RKO (cell line): ENCODE data around the gene C12orf60.
A peak's percentile ranks its signal among the peaks of the same experiment; 100 is the strongest.

Source experiments
- DNase-seq: peaks from one replicate; pipeline ENCODE4 v3.0.0-alpha.2; 2016; ENCODE audit warnings: low spot score

Gene C12orf60

DNA sequence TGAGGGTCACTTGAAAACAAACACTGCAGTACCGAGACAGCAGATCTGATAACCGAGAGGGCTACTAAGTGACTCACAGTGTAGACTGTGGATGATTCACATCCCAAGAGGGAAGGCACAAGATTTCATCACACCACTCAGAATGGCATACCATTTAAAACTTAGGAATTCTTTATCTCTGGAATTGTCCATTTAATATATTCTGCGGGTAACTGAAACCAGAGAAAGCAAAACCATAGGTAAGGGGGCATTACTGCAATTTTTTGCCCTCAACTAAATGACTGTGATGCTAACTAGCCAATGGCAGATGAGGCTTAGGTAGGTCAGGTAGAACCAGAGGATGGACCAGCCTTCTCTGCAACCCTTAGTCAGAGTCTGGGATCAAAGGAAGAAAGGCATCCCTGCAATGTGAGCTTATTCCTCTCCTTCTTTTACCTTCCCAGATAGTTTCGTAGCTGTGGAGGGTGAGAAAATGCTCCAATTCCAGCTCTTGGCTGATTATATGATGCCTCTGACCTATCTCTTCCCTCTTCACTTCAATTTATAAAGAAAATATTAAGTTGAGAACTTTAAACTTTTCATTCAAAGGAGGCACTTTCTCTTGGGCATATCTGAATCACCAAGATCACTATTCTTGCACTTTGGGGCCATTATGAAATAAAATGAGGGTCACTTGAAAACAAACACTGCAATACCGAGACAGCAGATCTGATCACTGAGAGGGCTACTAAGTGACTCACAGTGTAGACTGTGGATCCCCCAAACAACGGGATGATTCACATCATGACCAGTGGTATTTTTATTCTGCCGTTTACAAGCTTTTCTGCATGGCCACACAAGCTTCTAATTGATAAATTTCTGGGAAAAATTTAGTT is 33.1 kb downstream of the C12orf60 start:
- DNase-seq, result peak; percentile 87

DNA sequence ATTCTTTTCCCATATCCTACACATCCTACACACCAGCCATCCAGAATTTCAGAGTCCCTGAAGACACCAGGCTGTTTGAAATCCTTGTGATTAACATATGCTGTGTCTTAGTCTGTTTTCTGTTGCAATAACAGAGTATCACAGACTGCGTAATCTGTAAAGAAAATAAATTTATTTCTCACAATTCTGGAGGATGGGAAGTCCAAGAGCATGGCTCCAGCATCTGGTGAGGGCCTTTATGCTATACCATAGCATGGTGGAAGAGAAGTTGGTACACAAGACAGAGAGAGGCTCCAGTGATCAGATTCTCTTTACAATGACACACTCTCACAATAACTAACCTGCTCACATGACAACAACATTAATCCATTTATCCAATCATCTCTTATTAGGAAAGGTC is 35.8 kb downstream of the C12orf60 start:
- DNase-seq, result no peak

DNA sequence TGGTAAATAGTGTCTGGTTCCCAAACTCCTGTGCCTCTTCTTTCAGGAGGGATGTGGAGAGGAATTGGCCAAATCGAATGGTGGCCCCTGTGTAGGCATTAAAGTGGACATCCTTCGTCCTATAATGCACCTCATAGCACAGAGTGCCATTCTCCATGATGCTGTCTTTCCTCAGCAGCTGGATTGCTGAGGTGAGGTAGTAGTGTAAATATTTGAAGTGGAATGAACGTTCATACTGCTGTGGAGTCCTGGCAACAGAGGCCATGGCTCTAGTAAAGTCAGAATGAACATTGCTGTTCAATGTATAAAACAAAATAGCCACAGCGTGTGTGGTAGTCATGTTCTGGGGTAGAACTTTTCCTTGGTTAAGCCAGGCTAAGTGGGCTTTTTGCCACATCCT is 37.1 kb downstream of the C12orf60 start:
- DNase-seq, result no peak

DNA sequence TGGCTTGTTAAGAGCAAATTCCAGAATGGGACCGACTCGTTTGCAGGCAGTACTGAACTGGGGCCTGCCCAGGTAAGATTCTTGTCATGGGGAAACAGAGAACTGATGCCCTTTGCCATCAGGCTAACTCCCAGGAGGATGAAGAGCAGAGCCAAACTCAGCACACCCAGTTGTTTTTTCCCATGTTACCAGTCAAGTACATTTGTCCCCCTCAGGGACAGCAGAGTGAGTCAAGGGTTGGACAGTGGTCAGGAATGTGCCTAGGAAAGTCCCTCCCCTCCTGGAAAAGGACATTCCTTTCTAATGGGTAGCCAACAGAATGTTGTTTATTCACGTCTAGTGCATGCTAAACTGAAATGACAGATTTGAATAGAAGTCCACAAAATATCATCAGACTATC is 38.3 kb downstream of the C12orf60 start:
- no peak for DNase-seq

DNA sequence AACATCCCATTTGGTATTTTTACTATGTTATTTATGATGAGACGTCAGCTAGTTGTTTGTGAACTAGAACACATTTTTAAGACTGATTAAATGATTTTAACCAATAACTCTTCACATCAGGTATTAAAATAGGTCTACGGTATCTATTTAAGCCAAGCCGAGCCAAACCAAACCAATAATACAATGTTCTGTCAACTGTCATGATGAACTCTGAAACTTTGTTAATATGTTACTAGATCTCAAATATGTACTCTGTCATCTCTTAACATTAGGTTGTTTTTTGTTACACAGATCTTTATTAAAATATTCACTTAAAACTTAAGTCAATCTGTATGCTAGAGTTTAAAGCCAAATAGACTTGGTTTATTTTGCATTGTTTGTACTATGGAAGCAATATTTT is 38.8 kb downstream of the C12orf60 start:
- no peak for DNase-seq

DNA sequence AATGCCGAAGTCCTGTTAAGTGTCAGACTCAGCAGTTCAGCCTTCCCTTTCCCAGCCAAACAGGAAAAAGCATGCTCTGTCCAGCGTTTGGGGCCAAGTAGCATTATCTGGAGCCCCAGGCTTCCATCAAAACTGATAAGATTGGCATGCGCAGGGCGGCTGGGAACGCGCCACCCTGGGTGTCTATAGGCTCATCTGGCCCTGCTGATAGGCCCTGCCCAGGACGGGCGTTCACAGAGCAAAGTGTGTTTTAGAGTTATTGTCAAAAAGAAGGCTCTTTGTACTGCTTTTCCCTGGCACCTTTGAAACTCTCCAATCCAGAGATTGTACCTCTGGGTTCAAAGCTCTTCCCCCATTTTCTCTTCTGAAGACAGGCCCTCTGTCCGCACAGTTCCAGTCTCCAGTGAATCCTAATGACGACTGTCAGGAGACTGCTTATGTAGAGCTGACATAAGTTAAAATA is 40.0 kb downstream of the C12orf60 start, which contains the start of gene ART4:
TSS of gene ART4 (minus strand) at position 102 of the 463 bp plus-strand sequence. CDS start 413 bp downstream, outside the sequence.
- no peak for DNase-seq

DNA sequence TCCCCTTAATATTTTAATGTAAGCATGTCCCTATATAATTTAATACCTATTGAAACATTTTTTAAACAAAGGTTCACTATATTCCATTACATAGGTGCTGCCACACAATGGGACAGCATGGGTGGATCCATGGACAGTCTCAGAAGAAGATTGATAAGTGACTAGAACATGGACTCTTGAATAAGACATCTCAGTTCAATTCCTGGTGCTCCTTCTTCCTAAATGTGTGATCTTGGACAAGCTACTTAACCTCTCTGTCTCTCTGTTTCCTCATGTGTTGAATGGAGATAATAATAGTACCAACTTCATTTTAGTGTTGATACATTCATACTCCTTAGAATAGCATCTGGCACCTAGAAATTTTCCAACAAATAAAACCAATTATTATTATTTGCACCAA is 40.9 kb downstream of the C12orf60 start:
- DNase-seq, result no peak

DNA sequence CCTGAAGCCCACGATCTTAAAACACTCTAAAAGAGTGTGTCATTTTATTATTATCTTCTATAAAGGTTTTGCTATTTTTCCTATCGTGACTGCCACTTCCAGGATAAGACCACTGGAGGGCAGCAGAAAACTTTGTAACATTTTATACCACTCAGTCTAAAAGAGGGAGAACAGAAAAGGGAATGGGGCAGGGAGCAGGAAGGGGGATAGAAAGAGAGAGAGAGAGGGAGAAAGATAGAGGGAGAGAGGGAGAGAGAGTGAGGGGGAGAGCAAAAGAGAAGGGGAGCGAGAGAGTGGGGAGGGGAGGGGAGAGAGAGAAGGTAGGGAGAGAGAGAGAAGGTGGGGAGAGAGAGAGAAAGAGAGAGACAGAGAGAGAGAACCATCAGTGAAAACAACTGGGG is 41.9 kb downstream of the C12orf60 start:
- peak; percentile 62 for DNase-seq

DNA sequence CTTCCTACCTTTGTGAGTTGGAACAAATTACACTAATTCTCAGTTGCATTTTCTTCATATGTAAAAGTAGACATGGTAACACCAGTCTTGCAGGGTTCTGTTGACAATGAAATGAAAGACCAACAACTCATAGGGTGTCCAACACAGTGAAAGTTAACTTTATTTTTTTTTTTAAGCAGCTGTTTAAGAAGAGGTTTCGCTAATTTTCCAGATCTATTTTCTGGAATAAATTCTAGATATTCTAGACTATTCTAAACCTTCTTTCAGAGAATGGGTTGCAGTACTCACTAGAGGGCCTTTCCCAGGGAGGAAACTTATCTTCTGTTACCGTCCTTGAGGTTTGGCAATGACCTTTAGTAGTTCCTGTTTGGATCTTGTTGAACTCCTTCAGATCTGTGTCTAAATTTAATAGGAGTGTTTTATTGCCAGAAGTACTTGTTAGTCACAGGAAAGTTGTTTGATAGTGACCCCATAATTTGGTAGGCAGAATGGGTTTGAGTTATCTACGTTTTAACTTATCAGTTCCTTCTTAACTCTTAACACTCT is 42.6 kb downstream of the C12orf60 start:
- no peak for DNase-seq

DNA sequence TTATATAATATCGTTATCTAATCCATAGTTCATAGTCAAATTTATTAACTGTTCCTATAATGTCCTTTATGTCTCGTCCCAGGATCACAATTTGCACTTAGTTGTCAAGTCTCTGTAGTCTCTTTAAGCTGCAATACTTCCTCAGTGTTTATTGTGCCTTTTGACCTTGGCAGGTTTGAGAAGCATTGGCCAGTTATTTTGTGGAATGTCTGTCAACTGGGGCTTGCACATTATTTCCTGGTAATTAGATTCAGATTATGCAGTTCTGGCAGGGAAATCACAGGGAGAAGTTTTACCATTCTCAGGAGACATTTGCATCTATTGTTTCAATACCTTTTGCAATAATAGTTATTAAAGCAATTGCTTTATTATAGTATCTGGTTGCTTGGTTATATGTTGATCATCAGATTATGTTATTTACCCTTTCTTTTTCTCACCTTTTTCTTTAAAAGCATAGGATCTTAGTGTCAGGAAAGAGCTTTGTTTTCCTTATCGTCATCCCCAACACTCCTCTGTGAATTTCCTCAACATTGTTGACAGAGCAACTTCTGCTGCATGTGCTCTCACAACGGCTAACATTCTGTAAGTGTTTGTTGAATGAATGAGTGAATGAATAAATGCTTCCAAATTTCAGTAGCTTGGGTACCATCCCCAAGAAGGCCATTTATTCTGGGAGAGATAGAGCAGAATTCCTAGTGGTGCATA is 43.6 kb downstream of the C12orf60 start:
- DNase-seq, result no peak

DNA sequence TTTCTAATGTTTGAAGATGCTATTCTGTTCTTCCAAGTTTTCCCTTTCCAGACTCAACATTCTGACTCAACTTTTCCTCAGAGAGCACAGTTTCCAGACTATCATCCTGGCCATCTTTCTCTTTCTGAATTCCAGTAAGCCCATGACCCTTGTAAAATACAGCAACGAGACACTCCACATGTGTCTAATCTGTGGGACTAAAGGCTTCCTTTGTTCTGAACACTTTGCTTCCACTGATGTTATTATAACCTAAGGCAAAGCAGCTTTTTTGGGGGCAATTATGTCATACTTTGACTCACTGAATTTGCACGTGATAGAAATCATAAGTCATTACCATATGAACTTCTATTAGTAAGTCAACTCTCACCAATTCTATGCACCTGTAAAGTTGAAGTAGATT is 46.2 kb downstream of the C12orf60 start:
- DNase-seq, result no peak

DNA sequence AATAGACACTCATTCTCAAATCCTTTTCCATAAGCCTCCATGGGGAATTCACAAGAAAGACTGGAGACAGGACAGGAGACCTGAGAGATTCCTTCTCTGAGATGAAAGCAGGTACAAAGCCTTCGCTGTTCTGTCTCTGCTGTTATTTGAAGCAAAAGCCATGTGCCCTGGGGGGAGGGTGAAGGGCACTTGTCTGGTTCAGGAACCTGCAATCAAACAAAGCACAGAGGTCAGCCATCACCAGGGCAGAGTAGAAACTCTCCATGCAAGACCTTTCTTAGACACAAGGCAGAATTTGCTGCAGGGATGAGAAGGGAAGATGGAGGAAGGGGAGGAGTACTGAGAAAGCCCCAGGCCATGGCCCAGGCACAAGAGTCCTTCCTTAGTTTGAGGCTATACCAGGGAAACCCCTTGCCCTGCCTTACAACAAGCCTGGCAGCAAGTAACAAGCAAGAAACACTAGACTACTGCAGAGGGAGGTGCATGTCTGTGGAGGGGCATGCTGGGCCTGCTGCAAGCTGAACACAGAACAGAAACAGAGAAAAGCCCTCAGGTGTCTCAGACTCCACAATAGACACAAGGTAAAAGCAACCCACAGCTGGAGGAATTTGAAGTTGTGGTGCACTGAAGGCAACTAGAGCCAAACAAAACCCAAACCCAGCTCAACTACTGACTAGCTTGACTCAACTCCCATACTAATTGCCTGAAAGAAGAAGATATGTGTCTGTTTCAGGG is 47.6 kb downstream of the C12orf60 start:
- DNase-seq, result no peak

DNA sequence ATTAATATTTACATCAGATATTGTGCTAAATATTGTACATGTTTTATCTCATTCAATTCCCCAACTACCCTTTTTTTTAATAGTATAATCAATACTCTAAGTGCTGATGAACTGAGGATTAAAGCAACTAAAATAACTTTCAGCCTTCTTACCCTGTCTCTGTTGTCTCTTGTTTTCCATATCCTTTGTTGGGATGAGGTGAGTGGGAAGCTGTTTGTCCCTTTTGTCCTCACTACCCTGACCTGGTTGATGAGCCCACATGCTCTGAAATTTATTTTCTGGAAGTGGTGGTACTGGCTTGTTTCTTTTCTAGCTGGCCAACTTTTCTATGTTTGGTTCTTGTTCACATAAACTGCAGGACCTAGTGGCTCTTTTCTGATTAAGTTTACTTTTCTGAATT is 49.4 kb downstream of the C12orf60 start:
- DNase-seq, result no peak

DNA sequence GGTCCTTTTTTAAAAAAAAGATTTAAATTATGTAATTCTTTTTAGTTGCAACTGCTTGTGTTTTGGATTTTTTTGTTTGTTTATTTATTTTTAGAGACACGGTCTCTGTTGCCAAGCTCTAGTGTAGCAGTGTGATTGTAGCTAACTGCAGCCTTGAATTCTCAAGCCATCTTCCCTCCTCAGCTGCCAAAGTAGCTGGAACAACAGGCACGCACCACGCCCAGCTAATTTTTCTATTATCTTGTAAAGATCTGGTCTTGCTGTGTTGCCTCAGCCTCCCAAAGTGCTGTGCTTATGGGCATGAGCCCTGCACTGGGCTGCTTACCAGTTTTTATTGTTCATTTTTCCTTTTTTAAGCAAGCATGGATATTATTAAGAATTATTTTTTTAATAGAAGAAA is 50.5 kb downstream of the C12orf60 start:
- DNase-seq, result no peak

DNA sequence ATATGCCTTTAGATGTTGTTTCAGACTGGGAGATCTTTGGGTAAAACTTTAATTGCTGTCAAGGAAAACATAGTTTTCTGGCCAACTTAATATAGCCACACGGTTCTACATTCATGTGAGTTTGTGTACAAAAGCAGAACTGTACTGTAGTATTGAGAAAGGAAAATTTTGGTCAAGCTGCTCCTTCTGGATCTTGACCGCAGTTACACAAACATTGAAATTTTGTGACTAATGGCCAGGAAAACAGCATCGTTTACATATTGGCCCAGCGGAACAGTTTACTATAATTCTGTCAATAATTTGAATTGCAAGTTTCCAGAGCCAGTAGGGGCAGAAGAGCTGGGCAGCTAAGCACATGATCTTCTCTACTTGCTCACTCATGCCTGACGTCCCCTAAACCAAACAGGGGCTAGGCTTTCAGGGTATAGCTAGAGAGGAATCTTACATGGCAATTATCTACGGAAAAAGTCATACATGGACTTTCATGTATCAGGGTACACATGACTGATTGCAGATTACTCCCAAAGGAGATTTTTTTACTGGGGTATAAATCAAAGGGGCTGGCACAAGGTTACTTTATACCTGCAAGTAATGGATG is 51.2 kb downstream of the C12orf60 start:
- DNase-seq, result no peak

DNA sequence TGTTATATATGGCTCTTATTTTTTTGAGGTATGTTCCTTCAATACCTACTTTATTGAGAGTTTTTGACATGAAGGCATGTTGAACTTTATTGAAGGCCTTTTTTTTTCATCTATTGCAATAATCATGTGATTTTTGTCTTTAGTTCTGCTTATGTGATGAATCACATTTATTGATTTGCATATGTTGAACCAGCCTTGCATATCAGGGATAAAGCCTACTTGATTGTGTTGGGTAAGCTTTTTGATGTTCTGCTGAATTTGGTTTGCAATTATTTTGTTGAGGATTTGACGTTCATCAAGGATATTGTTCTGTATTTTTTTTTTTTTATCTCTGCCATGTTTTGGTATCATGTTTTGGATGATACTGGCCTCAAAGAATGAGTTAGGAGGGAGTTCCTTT is 55.0 kb downstream of the C12orf60 start:
- DNase-seq, result no peak

DNA sequence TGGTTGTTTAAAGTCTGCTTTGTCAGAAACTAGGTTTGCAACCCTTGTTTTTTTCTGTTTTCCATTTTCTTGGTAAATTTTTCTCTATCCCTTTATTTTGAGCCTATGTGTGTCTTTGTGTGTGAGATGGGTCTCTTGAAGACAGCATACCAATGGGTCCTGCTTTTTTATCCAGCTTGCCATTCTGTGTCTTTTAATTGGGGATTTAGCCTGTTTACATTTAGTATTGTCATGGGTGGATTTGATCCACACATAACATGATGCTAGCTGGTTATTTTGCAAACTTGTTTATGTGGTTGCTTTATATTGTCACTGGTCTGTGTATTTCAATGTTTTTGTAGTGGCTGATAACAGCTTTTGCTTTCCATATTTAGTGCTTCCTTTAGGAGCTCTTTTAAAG is 57.0 kb downstream of the C12orf60 start:
- no peak for DNase-seq

DNA sequence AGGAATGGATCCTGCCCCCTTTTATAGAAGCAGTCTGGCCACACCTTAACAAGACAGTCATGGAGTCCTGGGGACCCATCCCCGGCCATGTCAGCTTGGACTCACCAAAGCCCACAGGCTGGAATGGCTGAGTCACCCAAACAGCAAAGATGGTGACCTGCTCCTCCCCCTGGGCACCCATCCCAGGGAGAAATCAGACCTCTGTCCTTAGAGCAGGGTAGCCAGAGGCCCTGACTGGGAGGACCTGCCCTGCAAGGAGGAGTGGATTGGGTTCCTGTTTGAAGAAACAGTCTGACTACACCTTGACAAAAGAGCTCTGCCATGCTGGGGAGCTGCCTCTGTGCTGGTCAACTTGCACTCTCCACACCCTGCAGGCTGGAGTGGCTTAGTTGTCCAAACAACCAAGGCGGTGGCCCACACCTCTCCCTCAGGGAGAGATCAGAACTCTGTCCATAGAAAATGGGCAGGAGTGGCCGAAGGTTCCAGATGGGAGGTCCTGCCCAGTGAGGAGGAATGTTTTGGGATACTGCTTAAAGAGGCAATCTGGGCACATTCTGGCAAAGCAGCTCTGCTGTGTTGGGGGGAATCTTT is 65.5 kb downstream of the C12orf60 start:
- DNase-seq, result no peak

DNA sequence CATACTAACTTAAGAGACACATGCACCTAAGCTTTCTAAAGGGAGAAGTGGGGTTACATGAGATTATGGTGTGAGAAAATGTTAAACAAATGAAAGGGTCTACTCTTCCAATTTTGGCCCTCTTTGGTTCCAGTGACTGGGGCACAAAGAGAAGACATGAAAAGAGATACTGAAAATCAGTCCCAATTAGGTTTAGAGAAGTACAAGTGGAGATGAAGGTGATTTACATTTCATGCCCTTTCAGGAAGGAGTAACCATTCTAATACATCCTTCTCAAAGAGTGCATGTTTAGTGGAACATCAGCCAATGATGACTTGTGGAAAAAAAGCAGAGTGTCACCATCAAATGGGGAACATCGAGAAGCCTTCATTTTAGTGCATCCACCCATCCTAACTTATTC is 67.8 kb downstream of the C12orf60 start:
- no peak for DNase-seq

DNA sequence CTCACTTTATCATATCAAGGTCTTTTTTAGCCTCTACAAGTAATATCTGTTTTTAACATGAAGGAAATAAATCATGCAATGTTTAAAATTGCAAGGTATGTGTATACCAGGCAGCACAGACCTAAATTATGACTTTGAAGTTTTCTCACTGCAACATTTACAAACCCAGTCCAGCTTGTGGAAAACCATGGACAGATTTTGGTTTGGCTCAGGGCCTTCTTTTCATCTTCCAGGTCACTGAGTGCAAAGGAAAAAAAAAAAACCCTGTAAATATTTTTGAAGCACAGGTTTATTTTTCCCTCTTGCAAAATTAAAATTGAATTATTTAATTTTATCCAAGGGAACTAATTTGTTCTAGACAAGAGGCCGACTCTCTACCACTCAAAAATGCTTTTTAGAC is 68.4 kb downstream of the C12orf60 start:
- no peak for DNase-seq

DNA sequence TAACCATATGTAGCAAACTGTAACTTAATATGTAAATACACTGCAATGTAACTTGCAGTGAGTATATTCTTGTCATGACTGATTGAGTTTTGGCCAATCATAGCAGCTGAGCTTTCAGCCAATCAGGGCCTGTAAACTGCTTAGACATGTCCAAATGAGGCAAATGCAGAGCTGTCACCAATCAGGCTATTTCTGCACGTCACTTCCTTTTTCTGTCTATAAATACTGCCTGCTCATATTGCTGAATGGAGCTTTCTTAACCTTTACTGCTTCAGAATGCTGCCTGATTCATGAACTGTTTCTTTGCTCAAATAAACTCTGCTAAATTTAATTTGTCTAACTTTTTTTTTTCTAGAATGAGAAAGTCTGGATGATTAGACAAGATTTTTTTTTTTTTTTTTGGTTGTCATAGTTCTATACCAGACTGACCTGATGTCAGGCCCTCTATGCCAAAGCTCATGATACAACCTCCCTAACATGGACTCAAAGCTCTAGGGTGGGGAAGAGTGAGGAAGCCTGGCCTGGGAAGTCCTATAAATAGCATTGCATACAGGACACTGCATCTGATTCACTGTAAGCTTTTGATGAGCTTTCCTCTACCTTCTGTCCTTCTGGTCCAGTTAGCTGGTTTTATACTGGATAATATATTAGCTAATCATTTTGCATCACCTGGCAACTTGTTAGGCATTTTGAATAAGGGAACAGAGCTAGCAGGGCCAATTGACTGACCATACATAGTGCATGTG is 70.1 kb downstream of the C12orf60 start:
- DNase-seq, result peak; percentile 12
